Mesangial cell (primary cell): ENCODE data around the gene HSD17B7. TPM values are rescaled to one million over a fixed set of nuclear protein-coding genes. Genes with fewer than 3 reads are reported as not detected.

Source experiments
- total RNA-seq: library from RNA; depleted of rRNA; stranded (reverse); fragments of >200 nt; gene quantifications from 2 replicates; pipeline ENCODE4 v1.2.3, GENCODE V29; 2015

The HSD17B7 gene, protein sequence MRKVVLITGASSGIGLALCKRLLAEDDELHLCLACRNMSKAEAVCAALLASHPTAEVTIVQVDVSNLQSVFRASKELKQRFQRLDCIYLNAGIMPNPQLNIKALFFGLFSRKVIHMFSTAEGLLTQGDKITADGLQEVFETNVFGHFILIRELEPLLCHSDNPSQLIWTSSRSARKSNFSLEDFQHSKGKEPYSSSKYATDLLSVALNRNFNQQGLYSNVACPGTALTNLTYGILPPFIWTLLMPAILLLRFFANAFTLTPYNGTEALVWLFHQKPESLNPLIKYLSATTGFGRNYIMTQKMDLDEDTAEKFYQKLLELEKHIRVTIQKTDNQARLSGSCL
- total RNA-seq, result 10.6 and 16.5 TPM in 2 replicates

GRCh38 chr1:162790303-162790984 lies at the start of gene HSD17B7:
HSD17B7 (plus strand) TSS chr1:162790702; CDS start chr1:162790801, 99 bp downstream.

DNA sequence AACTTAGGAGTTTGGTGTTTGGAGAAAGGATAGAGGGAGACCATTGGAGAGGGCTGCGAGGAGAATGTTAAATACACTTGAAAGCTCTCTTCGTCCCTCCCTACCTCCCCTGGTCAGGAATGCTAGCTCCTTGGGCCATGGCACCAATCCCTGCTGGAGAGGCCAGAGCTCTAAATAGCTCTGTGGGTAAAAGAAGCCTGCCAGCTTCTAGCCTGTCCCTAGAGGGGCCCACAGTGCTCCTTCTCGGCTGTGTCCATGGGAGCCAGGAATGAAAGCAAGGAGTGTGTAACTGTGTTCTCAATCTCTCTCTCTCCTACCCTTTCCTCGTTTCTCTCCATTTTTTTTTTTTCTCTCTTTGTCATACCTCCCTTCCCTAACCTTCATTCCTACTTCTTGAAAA lies 70.6 kb downstream of the HSD17B7 start, which contains the start of gene CCDC190:
Gene CCDC190, minus strand, starts transcription at position 75 of the 400 bp plus-strand sequence. CDS start 1,529 bp downstream, outside the sequence.

Other genes starting within 250 kb of the HSD17B7 start
- gene UAP1, start 229.0 kb upstream of the HSD17B7 start, total RNA-seq, result 19.8 and 57.8 TPM in 2 replicates
- gene DDR2, start 158.2 kb upstream of the HSD17B7 start, total RNA-seq, result 4.6 and 11.5 TPM in 2 replicates
- gene CCDC190, start 70.5 kb downstream of the HSD17B7 start, total RNA-seq, result 0.38 and 2.0 TPM in 2 replicates